LNCaP clone FGC (cell line): Measurements from ENCODE around the gene DPM1.

Source experiments
- DNase-seq: peaks from one replicate; pipeline ENCODE4 v3.0.0-alpha.2; 2011; ENCODE audit warnings: low read depth
- H3K4me3 ChIP-seq: 2 replicates; pipeline ENCODE4 v1.5.1; 2011; ENCODE audit warnings: mild to moderate bottlenecking, low read depth, low read length, control low read depth
- CTCF ChIP-seq: IDR thresholded peaks from 2 replicates; pipeline ENCODE4 v1.5.1; 2012; ENCODE audit warnings: mild to moderate bottlenecking; ENCODE audit not compliant: control insufficient read depth, insufficient read depth; ENCODE audit errors: extremely low read depth

Gene DPM1

GRCh38 chr20:50967586-50967985, 9.3 kb upstream of the DPM1 start:
- DNase-seq, result no peak
- no peak for TF ChIP-seq CTCF
- no peak overlapping the region for H3K4me3 ChIP-seq

- no peak for TF ChIP-seq CTCF
- peak overlapping the region; percentile 74 for H3K4me3 ChIP-seq
- no peak for DNase-seq
These were observed 1.3 kb upstream of the DPM1 start for GRCh38 chr20:50959543-50960126.

GRCh38 chr20:50958615-50959542, 547 bp upstream of the DPM1 start, which contains the start of gene MOCS3:
MOCS3 (plus strand) TSS chr20:50958818; CDS start chr20:50958843, 25 bp downstream.
- peak; percentile 87 for DNase-seq
- H3K4me3 ChIP-seq, result peak within 1 kb of the TSS; percentile 74
- TF ChIP-seq CTCF, result no peak

- peak overlapping the region; percentile 74 for H3K4me3 ChIP-seq
- TF ChIP-seq CTCF, result no peak
- DNase-seq, result no peak
These were observed 1.1 kb downstream of the DPM1 start for GRCh38 chr20:50957276-50957675.

- DNase-seq, result no peak
- no peak overlapping the region for H3K4me3 ChIP-seq
These were observed 4.5 kb downstream of the DPM1 start for GRCh38 chr20:50953821-50954220.

GRCh38 chr20:50953196-50953595, 5.1 kb downstream of the DPM1 start:
- DNase-seq, result no peak
- TF ChIP-seq CTCF, result no peak
- H3K4me3 ChIP-seq, result no peak overlapping the region

More at GRCh38 chr20:50953821-50954220, 4.5 kb downstream of the DPM1 start:
- TF ChIP-seq CTCF, result no peak
